Measurements from ENCODE around the gene LRRC37A3.
"Not testable (repeated sequence)": the region's sequence is repeated elsewhere in the genome, so short reads cannot be mapped to it uniquely, and the experiment has no call there.

DNA sequence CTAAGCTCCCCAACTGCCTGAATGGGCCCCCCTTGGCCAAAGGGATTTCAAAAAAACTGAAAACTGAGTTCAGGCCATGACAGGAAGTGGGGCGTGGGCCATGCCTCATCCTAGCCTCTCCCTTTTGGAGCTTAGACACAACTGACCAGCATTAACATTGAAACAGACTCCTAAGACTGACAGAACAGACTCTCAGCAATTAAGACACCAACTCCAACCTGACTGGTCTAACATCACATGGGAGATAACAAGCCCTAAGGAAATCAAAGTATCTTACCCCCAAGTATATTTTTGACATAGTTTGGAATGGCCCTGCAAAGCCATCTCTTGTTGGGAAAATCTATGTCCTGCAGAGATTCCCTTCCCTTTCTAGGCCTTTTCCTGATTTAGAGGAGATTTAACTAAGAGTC lies 88.6 kb downstream of the LRRC37A3 start:
- TF ChIP-seq, protein P1, sequence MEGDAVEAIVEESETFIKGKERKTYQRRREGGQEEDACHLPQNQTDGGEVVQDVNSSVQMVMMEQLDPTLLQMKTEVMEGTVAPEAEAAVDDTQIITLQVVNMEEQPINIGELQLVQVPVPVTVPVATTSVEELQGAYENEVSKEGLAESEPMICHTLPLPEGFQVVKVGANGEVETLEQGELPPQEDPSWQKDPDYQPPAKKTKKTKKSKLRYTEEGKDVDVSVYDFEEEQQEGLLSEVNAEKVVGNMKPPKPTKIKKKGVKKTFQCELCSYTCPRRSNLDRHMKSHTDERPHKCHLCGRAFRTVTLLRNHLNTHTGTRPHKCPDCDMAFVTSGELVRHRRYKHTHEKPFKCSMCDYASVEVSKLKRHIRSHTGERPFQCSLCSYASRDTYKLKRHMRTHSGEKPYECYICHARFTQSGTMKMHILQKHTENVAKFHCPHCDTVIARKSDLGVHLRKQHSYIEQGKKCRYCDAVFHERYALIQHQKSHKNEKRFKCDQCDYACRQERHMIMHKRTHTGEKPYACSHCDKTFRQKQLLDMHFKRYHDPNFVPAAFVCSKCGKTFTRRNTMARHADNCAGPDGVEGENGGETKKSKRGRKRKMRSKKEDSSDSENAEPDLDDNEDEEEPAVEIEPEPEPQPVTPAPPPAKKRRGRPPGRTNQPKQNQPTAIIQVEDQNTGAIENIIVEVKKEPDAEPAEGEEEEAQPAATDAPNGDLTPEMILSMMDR (IDR thresholded peaks at IDR 0.05; ENCODE audit: insufficient read depth, low read depth, low read length), result not testable (repeated sequence)
- TF ChIP-seq EZH2 (IDR thresholded peaks at IDR 0.05; ENCODE audit: insufficient read depth, low read length), result not testable (repeated sequence)

All from astrocyte (in vitro differentiated cells and primary cell).